Hippocampal formation (tissue), 2 donors: ENCODE measurements around the gene NHLRC2.

Experiments
- DNase-seq, 2 donors: peaks; one replicate each; lab custom pipeline; 2025; lab: John Stamatoyannopoulos, UW

The NHLRC2 gene

GRCh38 chr10:113859261-113859660 is 4.8 kb downstream of the NHLRC2 start:
- no peak for DNase-seq

- DNase-seq, result no peak
These were observed 11.4 kb downstream of the NHLRC2 start for GRCh38 chr10:113865901-113866300.

- DNase-seq, result no peak
These were observed 12.3 kb downstream of the NHLRC2 start for GRCh38 chr10:113866551-113867394.

DNA sequence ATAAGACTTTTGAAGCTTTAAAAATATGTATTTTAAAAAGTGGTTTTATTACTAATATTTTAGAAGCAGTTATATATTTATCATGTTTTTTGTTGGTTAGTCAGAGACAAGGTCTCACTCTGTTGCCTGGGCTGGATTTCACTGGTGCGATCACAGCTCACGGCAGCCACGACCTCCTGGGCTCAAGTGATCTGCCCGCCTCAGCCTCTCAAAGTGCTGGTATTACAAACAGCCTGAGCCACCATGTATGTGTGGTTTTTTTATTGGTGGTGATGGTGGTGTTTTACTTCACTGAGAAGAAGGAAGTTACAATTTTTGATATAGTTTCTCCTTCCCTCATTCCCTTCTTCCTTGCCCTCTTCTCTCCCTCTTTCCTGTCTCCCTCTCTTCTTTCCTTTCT is 13.4 kb downstream of the NHLRC2 start:
- no peak for DNase-seq

- DNase-seq, result no peak
These were observed 15.3 kb downstream of the NHLRC2 start for GRCh38 chr10:113869789-113870188.

GRCh38 chr10:113872139-113873030 is 17.9 kb downstream of the NHLRC2 start:
- DNase-seq, result no peak

GRCh38 chr10:113875212-113875611 is 20.8 kb downstream of the NHLRC2 start:
- no peak for DNase-seq

DNA sequence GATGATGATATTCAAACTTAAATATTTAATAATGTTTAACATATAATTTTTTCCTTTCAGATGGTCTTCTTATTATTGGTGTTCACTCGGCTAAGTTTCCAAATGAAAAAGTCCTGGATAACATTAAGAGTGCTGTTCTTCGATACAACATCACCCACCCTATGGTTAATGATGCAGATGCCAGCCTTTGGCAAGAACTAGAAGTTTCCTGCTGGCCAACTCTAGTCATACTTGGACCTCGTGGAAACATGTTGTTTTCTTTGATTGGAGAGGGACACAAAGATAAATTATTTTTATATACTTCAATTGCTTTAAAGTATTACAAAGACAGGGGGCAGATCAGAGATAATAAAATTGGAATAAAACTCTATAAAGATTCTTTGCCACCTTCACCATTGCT is 22.0 kb downstream of the NHLRC2 start:
- DNase-seq, result no peak

GRCh38 chr10:113879691-113880090 is 25.2 kb downstream of the NHLRC2 start:
- DNase-seq, result no peak

GRCh38 chr10:113880236-113880635 is 25.8 kb downstream of the NHLRC2 start:
- DNase-seq, result no peak

- no peak for DNase-seq
These were observed 27.8 kb downstream of the NHLRC2 start for GRCh38 chr10:113882240-113882639.

GRCh38 chr10:113889911-113890310 is 35.5 kb downstream of the NHLRC2 start:
- no peak for DNase-seq

DNA sequence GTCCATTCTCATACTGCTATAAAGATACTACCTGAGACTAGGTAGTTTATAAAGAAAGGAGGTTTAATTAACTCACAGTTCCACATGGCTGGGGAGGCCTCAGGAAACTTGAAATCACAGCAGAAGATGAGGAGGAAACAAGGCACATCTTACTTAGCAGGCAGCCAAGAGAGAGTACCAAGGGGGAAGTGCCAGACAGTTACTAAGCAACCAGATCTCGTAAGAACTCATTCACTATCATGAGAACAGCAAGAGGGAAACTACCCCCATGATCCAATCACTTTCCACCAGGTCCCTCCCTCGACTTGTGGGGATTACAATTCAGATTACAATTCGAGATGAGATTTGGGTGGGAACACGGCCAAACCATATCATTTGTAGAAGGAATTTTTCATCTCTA is 36.3 kb downstream of the NHLRC2 start:
- no peak for DNase-seq

- peak in 1 of 2 donors; percentile 18 for DNase-seq
These were observed 37.0 kb downstream of the NHLRC2 start for GRCh38 chr10:113891476-113891875.

DNA sequence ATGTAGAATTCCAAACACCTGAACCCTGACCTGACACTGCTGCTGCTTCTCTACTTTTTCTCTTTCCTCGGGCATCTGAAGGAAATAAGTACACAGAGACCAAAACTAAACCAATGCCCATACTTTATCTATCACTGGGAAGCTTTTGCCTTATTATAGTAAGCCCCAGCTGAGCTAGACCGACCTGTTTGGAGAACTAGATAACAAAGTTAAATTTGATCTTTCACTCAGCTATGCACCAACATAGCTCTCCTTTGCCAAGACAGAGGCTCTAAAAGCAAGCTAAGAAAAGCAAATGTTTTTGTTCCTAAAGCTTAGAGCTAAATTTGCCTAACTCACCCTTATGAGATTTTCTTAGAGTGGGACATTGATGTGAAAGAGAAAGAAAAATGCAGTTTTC is 39.1 kb downstream of the NHLRC2 start:
- DNase-seq, result no peak

- no peak for DNase-seq
These were observed 40.1 kb downstream of the NHLRC2 start for GRCh38 chr10:113894581-113894980.

DNA sequence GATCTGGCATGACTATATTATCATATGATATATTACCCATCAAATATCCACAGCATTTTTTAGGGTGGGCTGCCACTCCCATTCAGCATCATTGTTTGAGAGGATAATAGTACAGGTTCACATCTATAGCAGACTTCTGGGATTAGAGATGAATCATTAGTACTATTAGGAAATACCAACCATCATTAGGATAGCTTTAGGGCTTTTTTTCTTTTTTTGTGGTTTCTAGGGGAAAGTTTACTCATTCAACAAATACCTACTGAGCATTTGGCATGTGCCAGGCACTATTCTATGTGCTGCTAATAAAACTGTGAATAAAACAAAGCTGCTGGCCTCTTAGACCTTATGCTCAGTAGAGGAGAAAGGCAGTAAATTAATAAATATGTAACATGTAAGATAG is 40.6 kb downstream of the NHLRC2 start:
- no peak for DNase-seq

DNA sequence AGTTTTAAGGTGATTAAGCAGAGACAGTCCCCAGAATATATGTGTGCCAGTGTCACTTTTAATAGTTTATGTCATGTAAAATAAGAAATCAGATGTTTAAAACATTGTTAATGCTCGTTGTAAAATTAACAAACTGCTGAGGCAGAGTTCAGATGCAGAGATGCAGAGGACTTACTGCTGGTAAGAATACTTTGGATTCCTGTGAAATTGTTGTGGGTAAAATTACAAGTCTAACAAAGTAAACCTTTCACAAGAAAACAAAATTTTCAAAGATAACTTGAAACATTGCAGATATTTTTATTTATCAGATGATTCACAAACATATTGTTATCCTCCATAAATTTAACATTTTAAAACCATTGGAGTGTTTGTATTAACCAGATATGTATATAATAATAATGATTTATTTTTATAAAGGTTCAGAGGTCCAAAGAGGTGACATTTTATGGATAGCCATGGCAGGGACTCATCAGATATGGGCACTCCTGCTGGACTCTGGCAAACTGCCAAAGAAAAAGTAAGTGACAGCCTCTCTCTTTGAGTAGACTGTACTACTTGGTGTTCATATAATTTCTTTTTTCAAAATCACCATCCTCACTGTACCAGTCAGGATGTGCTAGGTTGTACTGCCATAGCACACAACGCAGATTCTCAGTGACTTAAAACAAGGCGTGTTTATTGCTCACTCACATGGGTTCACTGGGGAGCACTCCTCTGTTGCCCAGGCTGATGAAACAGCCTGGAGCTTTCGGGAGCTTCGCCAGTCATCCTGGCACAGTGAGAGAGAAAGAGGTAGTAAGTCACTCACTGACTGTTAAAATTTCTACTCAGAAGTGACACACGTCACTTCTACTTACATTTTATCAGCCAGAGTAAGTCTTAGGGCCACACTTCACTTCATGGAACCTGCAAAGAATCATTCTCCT is 43.5 kb downstream of the NHLRC2 start:
- DNase-seq, result no peak

GRCh38 chr10:113899952-113900598 is 45.6 kb downstream of the NHLRC2 start:
- no peak for DNase-seq

DNA sequence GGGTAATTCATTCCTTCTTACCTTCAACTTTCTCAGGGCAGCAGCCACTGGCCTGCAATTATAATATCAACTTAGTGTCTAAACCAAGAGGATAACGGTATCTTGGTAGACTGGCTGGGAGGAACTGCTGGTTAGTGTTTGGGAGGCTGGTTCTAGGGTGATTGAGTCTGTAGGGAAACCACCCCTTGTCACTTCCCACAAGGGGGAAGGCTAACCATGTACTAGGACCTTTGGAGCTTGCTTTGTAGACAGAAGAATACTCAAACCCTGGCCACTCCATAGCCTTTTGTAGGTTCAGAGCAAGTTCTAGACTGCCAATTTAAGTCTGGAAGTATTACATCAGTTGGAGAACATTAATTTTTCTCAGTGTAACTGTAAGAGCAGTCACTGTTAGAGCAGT is 51.3 kb downstream of the NHLRC2 start:
- DNase-seq, result no peak

DNA sequence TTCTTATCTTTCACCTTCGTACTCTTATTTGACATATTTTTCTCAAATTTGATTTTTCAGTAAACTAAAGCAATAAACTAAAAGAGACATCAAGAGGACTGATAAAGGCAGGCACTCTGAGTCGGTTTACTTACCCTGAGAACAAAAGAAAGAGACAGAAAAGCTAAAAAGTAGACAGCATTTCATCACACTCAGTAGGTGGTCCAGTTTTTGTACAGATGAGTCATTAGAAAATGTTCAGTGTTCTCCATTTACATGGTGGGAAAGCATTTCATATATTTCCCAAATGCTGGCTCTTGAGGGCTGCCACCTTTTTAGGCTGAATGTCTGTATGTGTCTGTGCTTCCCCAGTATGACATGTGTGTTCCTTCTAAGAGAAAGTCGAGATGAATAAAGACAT is 52.7 kb downstream of the NHLRC2 start:
- no peak for DNase-seq
